B cell (primary cell): ENCODE data around the gene COL4A1.

Source experiments
- EZH2 ChIP-seq: IDR thresholded peaks from 2 replicates; pipeline ENCODE4 v1.6.1; 2012; ENCODE audit warnings: borderline replicate concordance, low read depth, mild to moderate bottlenecking, moderate library complexity, low read length; ENCODE audit not compliant: insufficient read depth, poor library complexity, severe bottlenecking
- TF ChIP-seq, protein P1 (sequence below): fragments of 200-600 bp; IDR thresholded peaks from one replicate; pipeline ENCODE4 v1.8.0; 2022; ENCODE audit warnings: antibody characterized with exemption, mild to moderate bottlenecking

DNA sequence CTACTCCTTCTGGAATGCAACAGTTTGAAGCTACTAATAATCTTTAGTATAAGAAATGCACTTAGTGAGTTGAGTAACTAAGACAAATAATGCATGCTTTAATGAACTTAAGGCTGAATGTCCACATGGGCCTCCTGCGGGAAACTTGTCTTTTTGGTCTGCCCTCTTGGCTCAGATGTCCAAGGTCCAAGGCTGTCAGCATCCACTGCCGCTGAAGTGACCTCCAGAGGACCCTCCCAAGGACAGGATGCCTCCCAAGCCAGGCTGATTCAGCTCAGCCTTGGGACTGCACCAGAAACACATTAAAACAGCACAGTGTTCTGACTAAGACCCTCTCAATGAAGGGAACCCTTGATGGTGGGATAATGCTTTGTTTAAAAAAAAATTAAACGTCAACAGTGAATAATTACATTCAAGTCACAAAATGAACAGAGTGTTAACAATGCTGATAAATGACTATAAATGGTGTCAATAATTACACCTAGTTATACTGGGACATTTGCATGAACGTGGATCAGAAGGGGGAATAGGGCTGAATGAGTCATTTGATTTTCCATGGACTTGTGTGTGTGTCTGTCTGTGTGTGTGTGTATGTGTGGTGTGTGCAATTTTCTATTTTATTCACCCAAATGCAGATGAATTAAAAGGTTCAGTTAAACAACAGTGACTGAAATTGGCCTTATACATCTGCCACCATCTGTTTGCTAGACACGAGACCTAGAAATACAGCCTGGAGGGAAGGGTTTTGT, 150.5 kb downstream of the COL4A1 start:
- TF ChIP-seq, protein P1, sequence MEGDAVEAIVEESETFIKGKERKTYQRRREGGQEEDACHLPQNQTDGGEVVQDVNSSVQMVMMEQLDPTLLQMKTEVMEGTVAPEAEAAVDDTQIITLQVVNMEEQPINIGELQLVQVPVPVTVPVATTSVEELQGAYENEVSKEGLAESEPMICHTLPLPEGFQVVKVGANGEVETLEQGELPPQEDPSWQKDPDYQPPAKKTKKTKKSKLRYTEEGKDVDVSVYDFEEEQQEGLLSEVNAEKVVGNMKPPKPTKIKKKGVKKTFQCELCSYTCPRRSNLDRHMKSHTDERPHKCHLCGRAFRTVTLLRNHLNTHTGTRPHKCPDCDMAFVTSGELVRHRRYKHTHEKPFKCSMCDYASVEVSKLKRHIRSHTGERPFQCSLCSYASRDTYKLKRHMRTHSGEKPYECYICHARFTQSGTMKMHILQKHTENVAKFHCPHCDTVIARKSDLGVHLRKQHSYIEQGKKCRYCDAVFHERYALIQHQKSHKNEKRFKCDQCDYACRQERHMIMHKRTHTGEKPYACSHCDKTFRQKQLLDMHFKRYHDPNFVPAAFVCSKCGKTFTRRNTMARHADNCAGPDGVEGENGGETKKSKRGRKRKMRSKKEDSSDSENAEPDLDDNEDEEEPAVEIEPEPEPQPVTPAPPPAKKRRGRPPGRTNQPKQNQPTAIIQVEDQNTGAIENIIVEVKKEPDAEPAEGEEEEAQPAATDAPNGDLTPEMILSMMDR: no peak
- no peak for TF ChIP-seq EZH2
